ENCODE results near the gene ADAMTSL2.

The ADAMTSL2 gene

GRCh38 chr9:133575186-133576030, 40.9 kb downstream of the ADAMTSL2 start:
- DNase-seq (ENCODE audit: low read depth) = no peak

- DNase-seq (ENCODE audit: low read depth) = no peak
These were observed 41.7 kb downstream of the ADAMTSL2 start for GRCh38 chr9:133576031-133576874.

GRCh38 chr9:133576875-133577736, 42.6 kb downstream of the ADAMTSL2 start:
- DNase-seq (ENCODE audit: low read depth) = no peak

- no peak for DNase-seq (ENCODE audit: low read depth)
These were observed 43.2 kb downstream of the ADAMTSL2 start for GRCh38 chr9:133577737-133578112.

GRCh38 chr9:133578524-133579441, 44.3 kb downstream of the ADAMTSL2 start:
- no peak for DNase-seq (ENCODE audit: low read depth)

GRCh38 chr9:133579601-133580418, 45.3 kb downstream of the ADAMTSL2 start:
- DNase-seq (ENCODE audit: low read depth) = no peak

GRCh38 chr9:133580419-133580738, 45.9 kb downstream of the ADAMTSL2 start:
- DNase-seq (ENCODE audit: low read depth) = no peak

GRCh38 chr9:133581011-133581410, 46.5 kb downstream of the ADAMTSL2 start:
- no peak for DNase-seq (ENCODE audit: low read depth)

- DNase-seq (ENCODE audit: low read depth) = no peak
These were observed 47.2 kb downstream of the ADAMTSL2 start for GRCh38 chr9:133581513-133582343.

GRCh38 chr9:133582501-133583045, 48.1 kb downstream of the ADAMTSL2 start:
- no peak for DNase-seq (ENCODE audit: low read depth)

- DNase-seq (ENCODE audit: low read depth) = no peak
These were observed 48.6 kb downstream of the ADAMTSL2 start for GRCh38 chr9:133583111-133583510.

GRCh38 chr9:133583586-133583985, 49.1 kb downstream of the ADAMTSL2 start:
- no peak for DNase-seq (ENCODE audit: low read depth)

GRCh38 chr9:133584167-133584558, 49.7 kb downstream of the ADAMTSL2 start:
- no peak for DNase-seq (ENCODE audit: low read depth)

GRCh38 chr9:133584559-133585476, 50.3 kb downstream of the ADAMTSL2 start:
- DNase-seq (ENCODE audit: low read depth) = no peak

GRCh38 chr9:133585481-133586351, 51.2 kb downstream of the ADAMTSL2 start:
- no peak for DNase-seq (ENCODE audit: low read depth)

- DNase-seq (ENCODE audit: low read depth) = no peak
These were observed 52.5 kb downstream of the ADAMTSL2 start for GRCh38 chr9:133587051-133587450.

- no peak for DNase-seq (ENCODE audit: low read depth)
These were observed 53.0 kb downstream of the ADAMTSL2 start for GRCh38 chr9:133587466-133587865.
